IPS DF 6.9 (cell line): ENCODE results near the gene SEL1L2.

Experiments
- DNase-seq: peaks from one replicate; pipeline ENCODE4 v3.0.0-alpha.2; 2013; ENCODE audit warnings: low read depth, low spot score
- H3K27ac ChIP-seq: one replicate; pipeline ENCODE4 v1.5.1; 2013; ENCODE audit warnings: low read length, control low read depth
- H3K27me3 ChIP-seq: 2 replicates; pipeline ENCODE4 v1.6.1; 2013; ENCODE audit warnings: mild to moderate bottlenecking, low read length; ENCODE audit not compliant: control insufficient read depth, insufficient read depth
- H3K36me3 ChIP-seq: 2 replicates; pipeline ENCODE4 v1.6.1; 2013; ENCODE audit warnings: low read length; ENCODE audit not compliant: control insufficient read depth, insufficient read depth
- H3K4me1 ChIP-seq: 2 replicates; pipeline ENCODE4 v1.6.1; 2013; ENCODE audit warnings: low read length; ENCODE audit not compliant: control insufficient read depth, insufficient read depth
- H3K4me3 ChIP-seq: 2 replicates; pipeline ENCODE4 v1.5.1; 2013; ENCODE audit warnings: mild to moderate bottlenecking, low read length
- H3K9me3 ChIP-seq: 2 replicates; pipeline ENCODE4 v1.6.1; 2013; ENCODE audit warnings: low read length, inconsistent platforms; ENCODE audit not compliant: control insufficient read depth, insufficient read depth
- WGBS: extraction: QIAGEN DNeasy Blood & Tissue Kit; methylation state at CpG from one replicate; pipeline ENCODE4 v1.1.7; 2013; ENCODE audit warnings: mixed read lengths, missing lambda C conversion rate; ENCODE audit not compliant: insufficient read length, insufficient coverage; 5-methylcytosine and 5-hydroxymethylcytosine counted together

The SEL1L2 gene

DNA sequence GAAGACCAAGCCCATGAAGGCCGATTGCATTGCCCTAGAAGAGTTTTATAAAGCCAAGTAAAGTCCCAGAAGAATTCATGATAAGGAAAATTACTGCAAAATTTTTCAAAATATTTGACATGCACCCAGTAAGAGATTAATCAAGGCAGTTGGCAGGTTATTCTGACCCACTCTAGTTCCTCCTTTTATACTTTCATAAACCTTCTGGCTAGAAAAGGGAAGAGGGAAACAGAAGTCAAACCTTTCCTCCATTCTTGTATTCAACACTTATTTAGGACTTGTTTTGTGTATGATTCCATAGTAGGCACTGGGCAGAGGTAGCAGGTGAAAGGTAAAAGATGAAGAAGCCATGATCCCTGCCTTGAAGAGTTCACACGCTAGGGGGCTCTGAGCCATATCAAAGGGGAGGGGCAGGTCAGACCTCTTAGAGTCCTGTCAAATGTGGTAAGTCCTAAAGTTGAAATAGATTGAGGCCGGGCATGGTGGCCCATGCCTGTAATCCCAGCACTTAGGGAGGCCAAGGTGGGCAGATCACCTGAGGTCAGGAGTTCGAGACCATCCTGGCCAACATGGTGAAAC, 120.2 kb downstream of the SEL1L2 start:
- H3K4me1 ChIP-seq: peaks cover 2% of the 10 kb centered on the region; the same call in 1 of the 2 replicates
- WGBS: no CpG with 5 or more reads among the region's 4 CpGs
- H3K36me3 ChIP-seq: no peaks in the 10 kb centered on the region
- H3K27me3 ChIP-seq: no peaks in the 10 kb centered on the region
- no peak overlapping the region for H3K27ac ChIP-seq
- no peak overlapping the region for H3K4me3 ChIP-seq
- no peak for DNase-seq
- H3K9me3 ChIP-seq: no peaks in the 10 kb centered on the region

- H3K27me3 ChIP-seq: no peaks in the 10 kb centered on the region
- no peak overlapping the region for H3K27ac ChIP-seq
- no peaks in the 10 kb centered on the region for H3K4me1 ChIP-seq
- H3K4me3 ChIP-seq: no peak overlapping the region
- WGBS: no CpG with 5 or more reads among the region's 4 CpGs
- no peak for DNase-seq
- H3K9me3 ChIP-seq: no peaks in the 10 kb centered on the region
- H3K36me3 ChIP-seq: no peaks in the 10 kb centered on the region
These were observed 122.1 kb downstream of the SEL1L2 start for GRCh38 chr20:13868331-13868730.

DNA sequence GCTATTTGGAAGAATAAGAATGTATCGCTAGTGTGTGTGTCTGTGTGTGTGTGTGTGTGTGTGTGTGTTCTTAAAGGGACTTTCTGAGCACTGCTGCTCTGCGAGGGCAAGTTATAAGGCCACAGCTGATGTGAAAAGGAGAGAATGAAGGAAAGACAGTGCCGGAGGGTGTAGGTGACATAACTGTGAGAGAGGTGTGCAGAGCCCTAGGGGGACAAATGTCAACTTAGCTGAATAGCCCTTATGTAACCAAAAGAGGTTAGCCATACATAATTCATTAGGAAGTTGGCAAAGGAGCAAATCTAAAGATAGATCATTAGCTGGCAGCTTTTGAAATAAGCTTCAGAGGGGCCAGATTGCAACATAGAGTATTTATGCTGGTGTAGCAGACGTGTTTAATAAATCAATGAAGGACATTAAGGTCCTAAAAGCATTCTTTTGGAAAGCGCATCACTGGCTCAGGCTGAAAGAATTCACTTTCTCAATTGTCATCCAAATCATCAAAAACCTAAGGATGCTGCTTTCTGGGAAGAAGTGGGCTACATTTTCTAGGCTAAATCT, 124.5 kb downstream of the SEL1L2 start:
- WGBS: no CpG with 5 or more reads among the region's 5 CpGs
- no peaks in the 10 kb centered on the region for H3K27me3 ChIP-seq
- no peak overlapping the region for H3K4me3 ChIP-seq
- H3K9me3 ChIP-seq: no peaks in the 10 kb centered on the region
- DNase-seq: no peak
- H3K27ac ChIP-seq: no peak overlapping the region
- H3K4me1 ChIP-seq: no peaks in the 10 kb centered on the region
- H3K36me3 ChIP-seq: no peaks in the 10 kb centered on the region

DNA sequence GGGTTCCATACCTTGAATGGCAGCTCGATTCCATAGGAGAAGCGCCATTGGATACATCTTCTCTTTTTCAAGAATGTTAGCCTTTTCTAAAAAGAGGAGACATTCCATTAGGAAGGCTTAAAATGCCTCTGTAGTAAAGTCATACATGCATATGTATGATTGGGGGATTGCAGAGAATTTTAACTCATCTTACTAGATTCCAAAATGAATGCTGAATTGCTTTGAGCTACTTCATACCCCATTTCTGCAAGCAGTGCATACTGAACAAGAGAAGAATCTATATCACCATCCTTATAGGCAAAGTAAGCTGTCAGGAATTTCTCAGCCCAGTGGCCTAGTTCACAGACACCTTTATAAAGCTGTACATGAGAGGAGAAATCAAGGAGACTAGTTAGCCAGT, 125.3 kb downstream of the SEL1L2 start:
- WGBS: no CpG with 5 or more reads among the region's 2 CpGs
- H3K27ac ChIP-seq: no peak overlapping the region
- no peaks in the 10 kb centered on the region for H3K36me3 ChIP-seq
- H3K27me3 ChIP-seq: no peaks in the 10 kb centered on the region
- H3K4me3 ChIP-seq: no peak overlapping the region
- DNase-seq: no peak
- no peaks in the 10 kb centered on the region for H3K9me3 ChIP-seq
- no peaks in the 10 kb centered on the region for H3K4me1 ChIP-seq

DNA sequence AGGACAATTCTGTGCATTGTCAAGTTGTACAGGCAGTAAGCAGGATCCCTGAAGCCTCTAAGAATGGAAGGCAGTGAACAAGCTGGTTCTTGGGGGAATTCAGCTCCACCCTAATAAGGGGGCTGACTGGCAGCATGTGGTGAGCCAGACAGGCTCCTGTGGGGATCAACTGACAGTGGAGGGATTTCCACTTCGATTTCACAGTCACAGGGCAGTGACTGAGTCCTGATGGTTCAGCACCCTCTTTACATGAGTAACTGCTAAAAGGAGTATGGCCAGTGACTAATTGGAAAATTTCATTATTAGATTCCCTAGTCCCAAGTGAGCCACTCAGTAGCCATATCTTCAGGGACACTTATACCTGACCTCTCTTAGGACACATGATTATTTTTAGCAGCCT, 127.2 kb downstream of the SEL1L2 start:
- no peaks in the 10 kb centered on the region for H3K4me1 ChIP-seq
- no peaks in the 10 kb centered on the region for H3K9me3 ChIP-seq
- no peak overlapping the region for H3K4me3 ChIP-seq
- WGBS: no CpG with 5 or more reads among the region's 1 CpG
- H3K36me3 ChIP-seq: no peaks in the 10 kb centered on the region
- no peaks in the 10 kb centered on the region for H3K27me3 ChIP-seq
- no peak for DNase-seq
- H3K27ac ChIP-seq: no peak overlapping the region

DNA sequence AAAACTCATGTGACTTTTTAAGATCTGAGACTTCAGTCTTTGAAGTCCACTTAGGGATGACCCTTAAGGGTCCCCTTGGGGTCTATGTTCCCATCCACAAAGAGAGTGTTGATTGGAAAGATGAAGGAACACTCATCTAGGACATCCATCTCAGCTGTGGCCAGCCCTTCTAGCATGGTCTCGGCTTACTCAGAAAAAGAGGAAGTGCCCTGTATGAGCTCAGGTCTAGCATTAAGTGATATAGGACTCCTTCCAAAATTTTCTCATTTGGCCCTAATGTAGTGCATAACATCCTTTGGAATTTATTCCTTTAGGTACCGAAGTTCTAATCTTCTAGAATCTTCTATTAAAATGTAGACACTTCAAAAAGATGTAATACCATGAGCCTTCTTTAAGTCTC, 128.2 kb downstream of the SEL1L2 start:
- WGBS: no CpG with 5 or more reads among the region's 2 CpGs
- H3K27me3 ChIP-seq: no peaks in the 10 kb centered on the region
- H3K36me3 ChIP-seq: no peaks in the 10 kb centered on the region
- no peak overlapping the region for H3K27ac ChIP-seq
- H3K9me3 ChIP-seq: no peaks in the 10 kb centered on the region
- no peaks in the 10 kb centered on the region for H3K4me1 ChIP-seq
- H3K4me3 ChIP-seq: no peak overlapping the region
- no peak for DNase-seq

DNA sequence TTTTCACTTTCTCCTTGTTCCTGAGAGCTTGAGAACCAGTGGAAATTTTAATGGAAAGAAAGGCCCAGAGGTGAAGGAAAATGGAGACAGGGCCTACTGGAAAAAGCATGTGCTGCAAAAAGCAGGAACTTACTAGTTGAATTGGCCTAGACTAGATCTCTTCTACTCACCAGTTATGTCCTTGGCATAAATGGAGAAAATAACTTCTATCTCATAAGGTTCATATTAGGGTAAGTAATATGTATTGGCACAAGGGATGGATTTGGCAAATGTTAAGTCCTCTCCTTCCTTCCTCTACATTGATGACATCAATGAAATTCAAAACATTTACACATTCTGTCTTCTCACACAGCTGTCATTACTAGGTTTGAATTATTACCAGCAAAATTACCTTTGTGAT, 131.5 kb downstream of the SEL1L2 start:
- no peak overlapping the region for H3K4me3 ChIP-seq
- DNase-seq: no peak
- H3K9me3 ChIP-seq: no peaks in the 10 kb centered on the region

DNA sequence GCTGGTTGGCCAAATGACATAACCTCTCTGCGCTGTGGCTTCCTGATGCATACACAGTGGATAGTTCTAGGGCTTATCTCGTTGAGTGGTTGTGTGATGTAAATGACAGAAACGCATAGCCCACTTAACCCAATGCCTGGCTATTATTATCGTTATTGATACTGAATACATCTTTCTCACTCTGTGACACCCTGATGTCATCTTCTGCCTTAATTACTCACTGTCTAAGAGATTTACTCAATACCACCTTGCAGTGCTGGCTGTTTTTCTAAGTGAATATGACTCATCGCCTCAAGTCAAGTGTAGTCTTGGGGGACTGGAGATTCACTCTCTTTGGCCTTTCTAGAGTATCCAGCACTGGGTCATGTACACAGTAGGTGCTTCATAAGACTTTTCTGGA, 132.0 kb downstream of the SEL1L2 start:
- DNase-seq: no peak
- no peaks in the 10 kb centered on the region for H3K27me3 ChIP-seq
- no CpG with 5 or more reads among the region's 5 CpGs for WGBS

More for the DNA sequence above, 131.5 kb downstream of the SEL1L2 start:
- Histone ChIP-seq H3K27me3 (no peaks in the 10 kb centered on the region), H3K4me1 (no peaks in the 10 kb centered on the region), H3K36me3 (no peaks in the 10 kb centered on the region), H3K27ac (no peak overlapping the region)

DNA sequence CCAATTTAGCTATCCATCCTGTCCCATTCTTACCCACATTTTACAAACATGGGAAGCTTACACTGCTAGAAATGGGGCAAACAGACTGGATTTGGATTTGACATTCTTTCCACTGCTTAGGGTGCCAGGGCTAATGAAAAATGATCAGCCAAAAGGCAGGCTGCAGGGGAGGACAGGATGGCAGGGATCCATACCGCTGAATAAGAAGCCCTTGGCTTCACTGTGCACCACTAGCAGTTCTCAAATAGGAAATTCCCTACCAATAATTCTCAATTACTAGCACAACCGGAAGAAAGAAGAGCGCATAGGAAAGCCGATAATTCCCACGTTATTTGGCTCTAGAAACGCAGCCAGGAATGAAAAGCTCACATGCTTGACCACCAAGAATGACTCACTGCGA, 132.5 kb downstream of the SEL1L2 start:
- Histone ChIP-seq H3K36me3 (no peaks in the 10 kb centered on the region), H3K4me1 (no peaks in the 10 kb centered on the region), H3K27me3 (no peaks in the 10 kb centered on the region), H3K9me3 (no peaks in the 10 kb centered on the region), H3K4me3 (no peak overlapping the region), H3K27ac (no peak overlapping the region)
- WGBS: no CpG with 5 or more reads among the region's 7 CpGs
- DNase-seq: no peak

More for the DNA sequence above, 132.0 kb downstream of the SEL1L2 start:
- Histone ChIP-seq H3K9me3 (no peaks in the 10 kb centered on the region), H3K4me3 (no peak overlapping the region), H3K36me3 (no peaks in the 10 kb centered on the region), H3K4me1 (no peaks in the 10 kb centered on the region), H3K27ac (no peak overlapping the region)

- no peaks in the 10 kb centered on the region for H3K4me1 ChIP-seq
- no peak for DNase-seq
- no peak overlapping the region for H3K27ac ChIP-seq
- no peaks in the 10 kb centered on the region for H3K9me3 ChIP-seq
- whole genome bisulfite sequencing: no CpG with 5 or more reads among the region's 3 CpGs
- no peaks in the 10 kb centered on the region for H3K27me3 ChIP-seq
- H3K4me3 ChIP-seq: no peak overlapping the region
- no peaks in the 10 kb centered on the region for H3K36me3 ChIP-seq
These were observed 133.1 kb downstream of the SEL1L2 start for GRCh38 chr20:13857304-13857703.

DNA sequence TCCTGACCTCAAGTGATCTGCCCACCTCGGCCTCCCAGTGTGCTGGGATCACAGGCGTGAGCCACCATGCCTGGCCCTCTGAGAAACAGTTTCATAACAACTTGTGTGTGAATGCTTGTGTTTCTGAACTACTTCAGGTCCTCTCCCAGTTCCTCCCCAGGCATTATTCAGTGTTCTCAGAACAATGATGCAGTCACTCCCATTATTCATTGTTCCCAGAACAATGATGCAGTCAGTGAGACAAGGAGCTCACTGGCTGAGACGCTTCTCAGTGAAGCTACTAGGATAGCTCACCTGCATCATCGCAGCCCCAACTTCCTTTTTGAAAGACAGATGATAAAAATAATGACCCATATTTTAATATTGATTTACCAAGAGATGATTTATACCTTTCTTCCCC, 134.1 kb downstream of the SEL1L2 start:
- no peaks in the 10 kb centered on the region for H3K36me3 ChIP-seq
- no peak overlapping the region for H3K4me3 ChIP-seq
- H3K9me3 ChIP-seq: no peaks in the 10 kb centered on the region
- H3K27ac ChIP-seq: no peak overlapping the region
- H3K27me3 ChIP-seq: no peaks in the 10 kb centered on the region
- no CpG with 5 or more reads among the region's 4 CpGs for WGBS
- no peaks in the 10 kb centered on the region for H3K4me1 ChIP-seq
- no peak for DNase-seq
